ENCODE measurements around the gene CARMIL1. TPM values are rescaled to one million over a fixed set of nuclear protein-coding genes. Genes with fewer than 3 reads are reported as not detected.

The CARMIL1 gene
- polyA plus RNA-seq, 5 donors = 20.7 to 33.1 (median 29.7) TPM

GRCh38 chr6:25333471-25333870 lies 54.3 kb downstream of the CARMIL1 start:
- no peak for DNase-seq

GRCh38 chr6:25334793-25335192 lies 55.6 kb downstream of the CARMIL1 start:
- DNase-seq = no peak

GRCh38 chr6:25336996-25337395 lies 57.8 kb downstream of the CARMIL1 start:
- no peak for DNase-seq

- DNase-seq = no peak
Observed at GRCh38 chr6:25337431-25337830, 58.3 kb downstream of the CARMIL1 start.

- no peak for DNase-seq
Observed at GRCh38 chr6:25340431-25341202, 61.4 kb downstream of the CARMIL1 start.

- DNase-seq = no peak
Observed at GRCh38 chr6:25341203-25341552, 62.0 kb downstream of the CARMIL1 start.

GRCh38 chr6:25341923-25342619 lies 62.9 kb downstream of the CARMIL1 start:
- no peak for DNase-seq

GRCh38 chr6:25342802-25343201 lies 63.6 kb downstream of the CARMIL1 start:
- no peak for DNase-seq

- DNase-seq = no peak
Observed at GRCh38 chr6:25343984-25344383, 64.8 kb downstream of the CARMIL1 start.

GRCh38 chr6:25344827-25345226 lies 65.7 kb downstream of the CARMIL1 start:
- no peak for DNase-seq

GRCh38 chr6:25346064-25346463 lies 66.9 kb downstream of the CARMIL1 start:
- DNase-seq = no peak

- DNase-seq = no peak
Observed at GRCh38 chr6:25350573-25350972, 71.4 kb downstream of the CARMIL1 start.

GRCh38 chr6:25351485-25351884 lies 72.3 kb downstream of the CARMIL1 start:
- DNase-seq = no peak

GRCh38 chr6:25352285-25352684 lies 73.1 kb downstream of the CARMIL1 start:
- DNase-seq = no peak

- DNase-seq = no peak
Observed at GRCh38 chr6:25354078-25354932, 75.1 kb downstream of the CARMIL1 start.

- DNase-seq = peak; percentile 58 to 62
Observed at GRCh38 chr6:25359191-25359861, 80.2 kb downstream of the CARMIL1 start.

- DNase-seq = no peak
Observed at GRCh38 chr6:25359891-25360290, 80.7 kb downstream of the CARMIL1 start.

GRCh38 chr6:25360621-25361020 lies 81.4 kb downstream of the CARMIL1 start:
- no peak for DNase-seq

- no peak for DNase-seq
Observed at GRCh38 chr6:25363427-25363826, 84.3 kb downstream of the CARMIL1 start.

GRCh38 chr6:25365154-25365553 lies 86.0 kb downstream of the CARMIL1 start:
- no peak for DNase-seq

- DNase-seq = no peak
Observed at GRCh38 chr6:25366903-25367545, 87.8 kb downstream of the CARMIL1 start.

Data from right lung (tissue), 5 donors.